ENCODE data around the gene JMJD4. TPM values are rescaled to one million over a fixed set of nuclear protein-coding genes. Genes with fewer than 3 reads are reported as not detected.

Gene JMJD4
- total and polyA plus RNA-seq, 2 of the 8 experiments (the other 6 are each of a cell fraction or from before 2014, with no cell fraction given): 13.2 to 23.3 TPM

- TF ChIP-seq SIX5 (IDR thresholded peaks at IDR 0.05; ENCODE audit: low read depth, low read length) (no peak), BCL11A (IDR thresholded peaks at IDR 0.05; ENCODE audit: low read depth in 2 of 2, low read length in 2 of 2) (no peak), TEAD4 (IDR thresholded peaks at IDR 0.05; ENCODE audit: low read depth, low read length) (no peak), POLR2A (IDR thresholded peaks at IDR 0.05; ENCODE audit: control extremely low read depth in 1 of 2, low read depth in 2 of 2, low read length in 2 of 2) (no peak), CREB1 (IDR thresholded peaks at IDR 0.05) (no peak), RNF2 (IDR thresholded peaks at IDR 0.05; ENCODE audit: borderline replicate concordance, low read depth, low read length, missing control alignments, poor library complexity, severe bottlenecking) (no peak), MAX (IDR thresholded peaks at IDR 0.05) (no peak), PHF8 (conservative IDR thresholded peaks at IDR 0.05; ENCODE audit: low read depth, low read length) (no peak)
These were observed 42.1 kb upstream of the JMJD4 start (continued) for GRCh38 chr1:227777156-227777555.

All from H1 (cell line).